ENCODE results near the gene KCNJ9. TPM values are rescaled to one million over a fixed set of nuclear protein-coding genes. Genes with fewer than 3 reads are reported as not detected.
A peak's percentile ranks its signal among the peaks of the same experiment; 100 is the strongest.

Gene KCNJ9
- total and polyA plus RNA-seq, 2 of the 13 experiments (the other 11 are each of a cell fraction or from before 2014, with no cell fraction given): not detected

GRCh38 chr1:160101037-160101716 lies 19.8 kb downstream of the KCNJ9 start (continued):
- TF ChIP-seq ZNF605 (CRISPR knock-in tag; IDR thresholded peaks at IDR 0.05): peak; percentile 87
- TF ChIP-seq ZSCAN9 (CRISPR knock-in tag; IDR thresholded peaks at IDR 0.05; ENCODE audit: borderline replicate concordance): no peak
- no peak for TF ChIP-seq TRIM24 (CRISPR knock-in tag; IDR thresholded peaks at IDR 0.05)
- TF ChIP-seq ZNF280B (CRISPR knock-in tag; IDR thresholded peaks at IDR 0.05; ENCODE audit: borderline replicate concordance): peak; percentile 54; the same call in 1 of the 2 replicates
- peak; percentile 50; the same call in 1 of the 2 replicates for TF ChIP-seq KAT8 (CRISPR knock-in tag; IDR thresholded peaks at IDR 0.05)
- TF ChIP-seq KMT2B (CRISPR knock-in tag; IDR thresholded peaks at IDR 0.05): no peak
- TF ChIP-seq, protein P1, sequence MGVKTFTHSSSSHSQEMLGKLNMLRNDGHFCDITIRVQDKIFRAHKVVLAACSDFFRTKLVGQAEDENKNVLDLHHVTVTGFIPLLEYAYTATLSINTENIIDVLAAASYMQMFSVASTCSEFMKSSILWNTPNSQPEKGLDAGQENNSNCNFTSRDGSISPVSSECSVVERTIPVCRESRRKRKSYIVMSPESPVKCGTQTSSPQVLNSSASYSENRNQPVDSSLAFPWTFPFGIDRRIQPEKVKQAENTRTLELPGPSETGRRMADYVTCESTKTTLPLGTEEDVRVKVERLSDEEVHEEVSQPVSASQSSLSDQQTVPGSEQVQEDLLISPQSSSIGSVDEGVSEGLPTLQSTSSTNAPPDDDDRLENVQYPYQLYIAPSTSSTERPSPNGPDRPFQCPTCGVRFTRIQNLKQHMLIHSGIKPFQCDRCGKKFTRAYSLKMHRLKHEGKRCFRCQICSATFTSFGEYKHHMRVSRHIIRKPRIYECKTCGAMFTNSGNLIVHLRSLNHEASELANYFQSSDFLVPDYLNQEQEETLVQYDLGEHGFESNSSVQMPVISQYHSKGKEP (CRISPR knock-in tag; IDR thresholded peaks at IDR 0.05): no peak
- no peak for TF ChIP-seq ZNF614 (CRISPR knock-in tag; IDR thresholded peaks at IDR 0.05; ENCODE audit: borderline replicate concordance)
- no peak for TF ChIP-seq ZNF572 (CRISPR knock-in tag; IDR thresholded peaks at IDR 0.05)
- TF ChIP-seq RBAK (CRISPR knock-in tag; IDR thresholded peaks at IDR 0.05): no peak
- TF ChIP-seq ZNF556 (CRISPR knock-in tag; IDR thresholded peaks at IDR 0.05; ENCODE audit: borderline replicate concordance): no peak
- no peak for TF ChIP-seq ZNF318 (CRISPR knock-in tag; IDR thresholded peaks at IDR 0.05)
